SK-MEL-5 (cell line): ENCODE data around the gene KIFC3. TPM values are rescaled to one million over a fixed set of nuclear protein-coding genes. Genes with fewer than 3 reads are reported as not detected.

Experiments used
- DNase-seq: peaks from one replicate; pipeline ENCODE4 v3.0.0-alpha.2; 2016; ENCODE audit warnings: low read depth, low spot score
- in situ Hi-C: cut with HindIII; loops from 2 replicates; pipeline ENCODE4 v1.10.0; 2016; ENCODE audit warnings: low sequenced_read_pairs, high pct_unique_total_duplicates, low pct_unique_long_range_greater_than_20kb
- total RNA-seq: library from RNA; depleted of rRNA; stranded (reverse); fragments of >200 nt; shearing (Covaris generic); gene quantifications from 2 replicates; pipeline ENCODE4 v1.2.3, GENCODE V29; 2014

Gene KIFC3
- total RNA-seq, 1 experiment from 2014 or later, result 68.1 TPM

GRCh38 chr16:57763285-57764005, 38.8 kb downstream of the KIFC3 start:
- no peak for DNase-seq
- in situ Hi-C loops, result no loop called here

GRCh38 chr16:57762365-57763040, 39.8 kb downstream of the KIFC3 start:
- in situ Hi-C loops, result no loop called here
- no peak for DNase-seq

- in situ Hi-C loops, result no loop called here
- DNase-seq, result no peak
Observed at GRCh38 chr16:57761957-57762356, 40.3 kb downstream of the KIFC3 start.

GRCh38 chr16:57761301-57761700, 41.0 kb downstream of the KIFC3 start:
- no peak for DNase-seq
- in situ Hi-C loops, result no loop called here

- in situ Hi-C loops, result no loop called here
Observed at GRCh38 chr16:57760357-57761160, 41.7 kb downstream of the KIFC3 start.

GRCh38 chr16:57759541-57760356, 42.5 kb downstream of the KIFC3 start:
- no peak for DNase-seq
- in situ Hi-C loops, result no loop called here

More at GRCh38 chr16:57760357-57761160, 41.7 kb downstream of the KIFC3 start:
- DNase-seq, result no peak

- DNase-seq, result no peak
Observed at GRCh38 chr16:57759131-57759530, 43.2 kb downstream of the KIFC3 start.

GRCh38 chr16:57758331-57759117, 43.8 kb downstream of the KIFC3 start:
- in situ Hi-C loops, result no loop called here
- no peak for DNase-seq

More at GRCh38 chr16:57759131-57759530, 43.2 kb downstream of the KIFC3 start:
- in situ Hi-C loops, result no loop called here

GRCh38 chr16:57757883-57758282, 44.4 kb downstream of the KIFC3 start:
- in situ Hi-C loops, result no loop called here
- DNase-seq, result no peak

GRCh38 chr16:57757326-57757786, 44.9 kb downstream of the KIFC3 start:
- in situ Hi-C loops, result no loop called here
- DNase-seq, result peak; percentile 73

- in situ Hi-C loops, result no loop called here
- DNase-seq, result no peak
Observed at GRCh38 chr16:57756424-57757325, 45.6 kb downstream of the KIFC3 start.

- in situ Hi-C loops, result no loop called here
Observed at GRCh38 chr16:57755726-57756423, 46.4 kb downstream of the KIFC3 start.

GRCh38 chr16:57755061-57755684, 47.1 kb downstream of the KIFC3 start:
- no peak for DNase-seq
- in situ Hi-C loops, result no loop called here

More at GRCh38 chr16:57755726-57756423, 46.4 kb downstream of the KIFC3 start:
- no peak for DNase-seq

GRCh38 chr16:57754354-57755060, 47.8 kb downstream of the KIFC3 start:
- in situ Hi-C loops, result no loop called here
- no peak for DNase-seq
